CD14-positive monocyte (primary cell): ENCODE data around the gene IL5. TPM values are rescaled to one million over a fixed set of nuclear protein-coding genes. Genes with fewer than 3 reads are reported as not detected.

Experiments
- DNase-seq, 3 donors: peaks; one replicate each; pipeline ENCODE4 v3.0.0-alpha.2; 2011 to 2022
- H2AFZ ChIP-seq: 2 replicates; pipeline ENCODE4 v1.6.0; 2012; ENCODE audit warnings: mild to moderate bottlenecking, low read depth, low read length, inconsistent platforms; ENCODE audit not compliant: insufficient read depth, poor library complexity, severe bottlenecking
- H3K27ac ChIP-seq, 2 donors: 1 replicate in 1 of 2; 2 replicates in 1 of 2; pipeline ENCODE4 v1.5.1; 2012 to 2013; ENCODE audit warnings: low read length in 2 of 2, control low read depth in 1 of 2, inconsistent platforms in 1 of 2, low read depth in 1 of 2, mild to moderate bottlenecking in 1 of 2
- H3K27me3 ChIP-seq, 2 donors: one replicate each; pipeline versions ENCODE4 v1.6.0 to v1.6.1; 2011 to 2013; ENCODE audit warnings: low read length in 2 of 2; ENCODE audit not compliant: control insufficient read depth in 2 of 2, insufficient read depth in 2 of 2
- H3K36me3 ChIP-seq, 2 donors: replicated peaks in 1 of 2; 1 replicate in 1 of 2; 2 replicates in 1 of 2; pipeline versions ENCODE4 v1.5.1 to v1.6.1; 2012 to 2013; ENCODE audit warnings: low read length in 2 of 2, control low read depth in 1 of 2, inconsistent platforms in 1 of 2, mild to moderate bottlenecking in 1 of 2; ENCODE audit not compliant: insufficient read depth in 2 of 2, control insufficient read depth in 1 of 2
- H3K4me1 ChIP-seq, 2 donors: 1 replicate in 1 of 2; 2 replicates in 1 of 2; pipeline versions ENCODE4 v1.5.1 to v1.6.1; 2012 to 2013; ENCODE audit warnings: low read length in 2 of 2, control low read depth in 1 of 2, inconsistent platforms in 1 of 2, mild to moderate bottlenecking in 1 of 2, moderate library complexity in 1 of 2; ENCODE audit not compliant: insufficient read depth in 2 of 2, control insufficient read depth in 1 of 2
- H3K4me2 ChIP-seq: replicated peaks from 2 replicates; pipeline ENCODE3; 2012; ENCODE audit warnings: low read length, moderate library complexity, mild to moderate bottlenecking; ENCODE audit not compliant: poor library complexity, severe bottlenecking; ENCODE audit errors: extremely low read depth
- H3K4me3 ChIP-seq, 3 experiments: fragments of 200-600 bp in 1 of 3; sonication (generic) in 1 of 3; replicated peaks in 1 of 3; 1 replicate in 2 of 3; 2 replicates in 1 of 3; pipeline ENCODE4 v1.5.1; 2011 to 2013; ENCODE audit warnings: low read length in 3 of 3, mild to moderate bottlenecking in 3 of 3, control low read depth in 2 of 3, low read depth in 2 of 3, inconsistent platforms in 1 of 3, moderate library complexity in 1 of 3
- H3K79me2 ChIP-seq: 2 replicates; pipeline ENCODE4 v1.6.0; 2012; ENCODE audit warnings: mild to moderate bottlenecking, control low read depth, inconsistent platforms, low read length, moderate library complexity; ENCODE audit not compliant: insufficient read depth
- H3K9ac ChIP-seq: 2 replicates; pipeline ENCODE4 v1.6.0; 2017; ENCODE audit warnings: low read length, mild to moderate bottlenecking; ENCODE audit not compliant: insufficient read depth, poor library complexity, severe bottlenecking
- H3K9me3 ChIP-seq, 2 donors: replicated peaks in 1 of 2; 1 replicate in 1 of 2; 2 replicates in 1 of 2; pipeline versions ENCODE4 v1.5.1 to v1.6.1; 2012 to 2013; ENCODE audit warnings: low read length in 2 of 2, control low read depth in 1 of 2; ENCODE audit not compliant: control insufficient read depth in 1 of 2, insufficient read depth in 1 of 2
- H4K20me1 ChIP-seq: 2 replicates; pipeline ENCODE4 v1.6.0; 2012; ENCODE audit warnings: mild to moderate bottlenecking, low read length, control low read depth, moderate library complexity; ENCODE audit not compliant: insufficient read depth
- H3K27ac Mint-ChIP-seq, 7 donors: one replicate each; pipeline ENCODE4 v1.8.0; 2020; ENCODE audit warnings: mild to moderate bottlenecking in 7 of 7, mixed read lengths in 7 of 7, moderate library complexity in 6 of 7, inconsistent platforms in 2 of 7
- H3K27me3 Mint-ChIP-seq, 3 donors: one replicate each; pipeline ENCODE4 v1.8.0; 2021 to 2022; ENCODE audit warnings: low read depth in 3 of 3, mild to moderate bottlenecking in 3 of 3, mixed read lengths in 3 of 3, moderate library complexity in 3 of 3, inconsistent platforms in 1 of 3
- H3K36me3 Mint-ChIP-seq, 2 donors: one replicate each; pipeline ENCODE4 v1.8.0; 2020; ENCODE audit warnings: mixed read lengths in 2 of 2, inconsistent platforms in 1 of 2, mild to moderate bottlenecking in 1 of 2
- H3K4me1 Mint-ChIP-seq: one replicate; pipeline ENCODE4 v1.8.0; 2020; ENCODE audit warnings: mild to moderate bottlenecking, mixed read lengths
- H3K4me3 Mint-ChIP-seq, 2 donors: one replicate each; pipeline ENCODE4 v1.8.0; 2020; ENCODE audit warnings: mild to moderate bottlenecking in 2 of 2, mixed read lengths in 2 of 2, moderate library complexity in 1 of 2
- H3K9me3 Mint-ChIP-seq, 7 donors: one replicate each; pipeline ENCODE4 v1.8.0; 2020 to 2022; ENCODE audit warnings: mixed read lengths in 7 of 7, mild to moderate bottlenecking in 6 of 7, moderate library complexity in 6 of 7, inconsistent platforms in 2 of 7
- WGBS: methylation state at CpG from one replicate; pipeline ENCODE4 v1.1.5; 2013; ENCODE audit warnings: missing lambda C conversion rate; ENCODE audit not compliant: insufficient coverage; 5-methylcytosine and 5-hydroxymethylcytosine counted together
- intact Hi-C, 2 donors: fragments of 100-400 bp; cut with micrococcal nuclease; formaldehyde crosslinking; loops; one replicate each; pipeline versions ENCODE4 v1.15.0 to v1.15.1; 2023
- polyA plus RNA-seq, 3 donors: library from polyadenylated mRNA; depleted of rRNA in 1 of 3; unstranded in 2 of 3; stranded (reverse) in 1 of 3; fragments of 300-500 nt in 2 of 3; fragments of >200 nt in 1 of 3; fragmentation: Illumina TruSeq in 2 of 3; gene quantifications; 1 replicate in 2 of 3; 2 replicates in 1 of 3; pipeline ENCODE4 v1.2.3, GENCODE V29; 2012 to 2021
- TF ChIP-seq, protein P1 (sequence below): fragments of 200-600 bp; IDR thresholded peaks from one replicate; pipeline ENCODE4 v1.8.0; 2022; ENCODE audit warnings: antibody characterized with exemption, mild to moderate bottlenecking

Gene IL5
- polyA plus RNA-seq, 3 donors: not detected

DNA sequence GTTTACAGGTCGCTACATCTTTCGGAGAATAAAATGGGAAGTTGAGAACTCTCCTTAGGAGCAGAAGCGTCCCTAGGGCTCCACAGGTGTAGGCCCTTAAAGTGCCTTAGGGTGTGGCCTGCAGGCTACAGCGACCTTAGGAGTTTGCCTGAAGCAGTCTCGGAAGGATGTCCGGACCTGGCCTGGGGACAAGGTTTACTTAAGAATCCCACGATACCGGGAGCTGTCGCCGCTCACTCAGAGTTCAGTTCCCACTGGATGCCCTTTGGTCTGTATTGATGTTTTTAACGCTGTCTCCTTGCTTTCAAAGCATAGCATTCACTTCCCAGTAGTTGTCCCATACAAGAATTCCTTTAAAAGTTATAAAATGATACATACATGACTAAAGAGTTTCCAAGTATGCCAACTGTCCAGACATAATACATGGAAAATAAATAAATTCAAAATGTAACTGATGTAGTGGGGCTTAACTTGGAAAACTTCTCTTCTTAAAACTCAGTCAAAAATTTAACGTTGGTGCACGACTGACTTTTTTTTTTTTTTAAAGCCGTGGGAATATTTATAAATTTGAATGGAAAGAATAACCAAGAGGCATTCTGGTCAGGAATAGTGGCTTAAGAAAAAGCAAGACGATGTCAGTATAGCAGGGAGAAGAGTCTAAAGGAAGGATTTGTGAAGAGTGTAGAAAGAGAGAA, 14.3 kb upstream of the IL5 start:
- peak overlapping the region; percentile 72 to 88 (median 74) for H3K4me3 ChIP-seq
- H3K4me3 Mint-ChIP-seq: peak overlapping the region; percentile 98 to 99
- 12% methylated on average over 7 of the region's 15 CpGs for WGBS
- intact Hi-C loops: no loop called here
- peaks cover 31% of the 10 kb centered on the region for H3K79me2 ChIP-seq
- H3K9me3 Mint-ChIP-seq: peaks cover 0 to 20% (median 5%) of the 10 kb centered on the region in 7 donors
- H3K36me3 Mint-ChIP-seq: peaks cover 3 to 4% of the 10 kb centered on the region in 2 donors
- H3K4me2 ChIP-seq: peak overlapping the region; percentile 93
- peak overlapping the region; percentile 91 to 94 (median 94) for H3K27ac Mint-ChIP-seq
- no peaks in the 10 kb centered on the region for H3K27me3 ChIP-seq
- H3K36me3 ChIP-seq: peaks cover 20 to 30% of the 10 kb centered on the region in 2 donors
- peaks cover 2 to 5% (median 5%) of the 10 kb centered on the region in 3 donors for H3K27me3 Mint-ChIP-seq
- H2AFZ ChIP-seq: peak overlapping the region; percentile 98
- peaks cover 12 to 22% of the 10 kb centered on the region in 2 donors for H3K4me1 ChIP-seq
- DNase-seq: peak; percentile 5 to 24 (median 19)
- peak overlapping the region; percentile 75 to 90 for H3K27ac ChIP-seq
- TF ChIP-seq, protein P1, sequence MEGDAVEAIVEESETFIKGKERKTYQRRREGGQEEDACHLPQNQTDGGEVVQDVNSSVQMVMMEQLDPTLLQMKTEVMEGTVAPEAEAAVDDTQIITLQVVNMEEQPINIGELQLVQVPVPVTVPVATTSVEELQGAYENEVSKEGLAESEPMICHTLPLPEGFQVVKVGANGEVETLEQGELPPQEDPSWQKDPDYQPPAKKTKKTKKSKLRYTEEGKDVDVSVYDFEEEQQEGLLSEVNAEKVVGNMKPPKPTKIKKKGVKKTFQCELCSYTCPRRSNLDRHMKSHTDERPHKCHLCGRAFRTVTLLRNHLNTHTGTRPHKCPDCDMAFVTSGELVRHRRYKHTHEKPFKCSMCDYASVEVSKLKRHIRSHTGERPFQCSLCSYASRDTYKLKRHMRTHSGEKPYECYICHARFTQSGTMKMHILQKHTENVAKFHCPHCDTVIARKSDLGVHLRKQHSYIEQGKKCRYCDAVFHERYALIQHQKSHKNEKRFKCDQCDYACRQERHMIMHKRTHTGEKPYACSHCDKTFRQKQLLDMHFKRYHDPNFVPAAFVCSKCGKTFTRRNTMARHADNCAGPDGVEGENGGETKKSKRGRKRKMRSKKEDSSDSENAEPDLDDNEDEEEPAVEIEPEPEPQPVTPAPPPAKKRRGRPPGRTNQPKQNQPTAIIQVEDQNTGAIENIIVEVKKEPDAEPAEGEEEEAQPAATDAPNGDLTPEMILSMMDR: no peak
- peak overlapping the region; percentile 87 for H3K9ac ChIP-seq
- H3K4me1 Mint-ChIP-seq: peaks cover 16% of the 10 kb centered on the region
- H3K9me3 ChIP-seq: peaks cover 0 to 6% of the 10 kb centered on the region in 2 donors
- H4K20me1 ChIP-seq: no peaks in the 10 kb centered on the region

DNA sequence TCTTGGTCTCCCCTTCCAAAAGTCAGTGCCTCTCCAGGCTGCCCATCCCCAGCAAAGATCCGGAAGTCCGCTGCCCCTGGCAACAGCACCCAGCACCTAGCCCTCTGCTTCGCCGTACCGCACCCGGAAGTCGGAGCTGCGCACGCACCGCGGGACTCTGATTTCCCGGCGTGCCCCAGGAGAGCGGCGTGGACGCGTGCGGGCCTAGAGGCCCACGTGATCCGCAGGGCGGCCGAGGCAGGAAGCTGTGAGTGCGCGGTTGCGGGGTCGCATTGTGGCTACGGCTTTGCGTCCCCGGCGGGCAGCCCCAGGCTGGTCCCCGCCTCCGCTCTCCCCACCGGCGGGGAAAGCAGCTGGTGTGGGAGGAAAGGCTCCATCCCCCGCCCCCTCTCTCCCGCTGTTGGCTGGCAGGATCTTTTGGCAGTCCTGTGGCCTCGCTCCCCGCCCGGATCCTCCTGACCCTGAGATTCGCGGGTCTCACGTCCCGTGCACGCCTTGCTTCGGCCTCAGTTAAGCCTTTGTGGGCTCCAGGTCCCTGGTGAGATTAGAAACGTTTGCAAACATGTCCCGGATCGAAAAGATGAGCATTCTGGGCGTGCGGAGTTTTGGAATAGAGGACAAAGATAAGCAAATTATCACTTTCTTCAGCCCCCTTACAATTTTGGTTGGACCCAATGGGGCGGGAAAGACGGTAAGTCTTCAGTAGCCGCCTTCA, 13.6 kb upstream of the IL5 start, which contains the start of gene RAD50:
TSS of gene RAD50 (plus strand) at position 215 of the 715 bp plus-strand sequence. CDS start at position 563, 348 bp downstream.
- Histone ChIP-seq H3K27me3 (no peaks in the 10 kb centered on the region), H3K79me2 (peaks cover 28% of the 10 kb centered on the region), H3K4me3 (peak within 1 kb of the TSS; percentile 72 to 88 (median 74)), H4K20me1 (no peaks in the 10 kb centered on the region), H3K4me1 (peaks cover 12 to 22% of the 10 kb centered on the region in 2 donors), H3K9ac (peak within 1 kb of the TSS; percentile 87), H3K4me2 (peak within 1 kb of the TSS; percentile 93), H3K36me3 (peaks cover 18 to 23% of the 10 kb centered on the region in 2 donors), H3K9me3 (peaks cover 0 to 6% of the 10 kb centered on the region in 2 donors), H2AFZ (peak within 1 kb of the TSS; percentile 98), H3K27ac (peak within 1 kb of the TSS; percentile 75 to 90)
- H3K27ac Mint-ChIP-seq: peak within 1 kb of the TSS; percentile 91 to 94 (median 94)
- TF ChIP-seq, protein P1: no peak
- H3K27me3 Mint-ChIP-seq: peaks cover 2 to 7% (median 5%) of the 10 kb centered on the region in 3 donors
- peaks cover 3 to 4% of the 10 kb centered on the region in 2 donors for H3K36me3 Mint-ChIP-seq
- H3K4me3 Mint-ChIP-seq: peak within 1 kb of the TSS; percentile 98 to 99
- peaks cover 0 to 20% (median 5%) of the 10 kb centered on the region in 7 donors for H3K9me3 Mint-ChIP-seq
- H3K4me1 Mint-ChIP-seq: peaks cover 16% of the 10 kb centered on the region
- under 1% methylated on average over 45 of the region's 53 CpGs for WGBS
- peak; percentile 89 to 91 (median 89) for DNase-seq
- intact Hi-C loops: no loop called here
